Esophagus squamous epithelium (tissue), 5 donors: ENCODE data around the gene TMEM53. TPM values are rescaled to one million over a fixed set of nuclear protein-coding genes. Genes with fewer than 3 reads are reported as not detected.
"Not testable (repeated sequence)": the region's sequence is repeated elsewhere in the genome, so short reads cannot be mapped to it uniquely, and the experiment has no call there.

ENCODE experiments used
- DNase-seq: peaks from one replicate; lab custom pipeline; 2025; lab: John Stamatoyannopoulos, UW
- H3K27ac ChIP-seq, 4 donors: fragments of 200-600 bp; sonication (generic); one replicate each; pipeline ENCODE4 v1.5.1; 2016 to 2019; ENCODE audit warnings: mild to moderate bottlenecking in 1 of 4
- H3K27me3 ChIP-seq, 4 donors: fragments of 200-600 bp; sonication (generic); 1 replicate in 3 of 4; 2 replicates in 1 of 4; pipeline versions ENCODE4 v1.5.1 to v1.6.0; 2017 to 2021; ENCODE audit warnings: antibody characterized with exemption in 1 of 4
- H3K36me3 ChIP-seq, 3 donors: fragments of 200-600 bp; sonication (generic); one replicate each; pipeline ENCODE4 v1.5.1; 2016 to 2019
- H3K4me1 ChIP-seq, 3 donors: fragments of 200-600 bp; sonication (generic); one replicate each; pipeline ENCODE4 v1.5.1; 2017 to 2019
- H3K4me3 ChIP-seq, 4 donors: fragments of 200-600 bp; sonication (generic); 1 replicate in 3 of 4; 2 replicates in 1 of 4; pipeline ENCODE4 v1.5.1; 2016 to 2019; ENCODE audit warnings: mild to moderate bottlenecking in 2 of 4, moderate library complexity in 1 of 4
- H3K9me3 ChIP-seq, 3 donors: fragments of 200-600 bp; sonication (generic); one replicate each; pipeline ENCODE4 v1.5.1; 2016 to 2019
- CTCF ChIP-seq, 6 experiments: fragments of 450-650 bp in 4 of 6; fragments of 200-600 bp in 2 of 6; sonication (generic) in 2 of 6; IDR thresholded peaks; one replicate each; pipeline ENCODE4 v1.5.1; 2016 to 2019; ENCODE audit warnings: antibody characterized with exemption in 6 of 6, mild to moderate bottlenecking in 4 of 6, moderate library complexity in 4 of 6
- POLR2A ChIP-seq, 4 donors: fragments of 450-650 bp; IDR thresholded peaks; one replicate each; pipeline ENCODE4 v1.6.1; 2017; ENCODE audit warnings: antibody characterized with exemption in 4 of 4, mild to moderate bottlenecking in 4 of 4, moderate library complexity in 3 of 4
- WGBS, 2 donors: methylation state at CpG; one replicate each; pipeline ENCODE4 v1.1.5; 2018; 5-methylcytosine and 5-hydroxymethylcytosine counted together
- intact Hi-C: fragments of 100-400 bp; cut with DNase I; formaldehyde crosslinking; loops from one replicate; pipeline ENCODE4 v1.15.0; 2022
- total RNA-seq, 4 donors: library from RNA; depleted of rRNA; stranded (reverse); fragments of >200 nt; gene quantifications; one replicate each; pipeline ENCODE4 v1.1.0, GENCODE V29; 2016
- donor health status: DM: yes; HTN: yes; CAD: no.

Gene TMEM53
- total RNA-seq, 4 donors from 2014 or later, result 3.2 to 5.8 (median 4.0) TPM

- H3K27me3 ChIP-seq, result peaks cover 0 to 78% (median 0%) of the 10 kb centered on the region in 4 donors
- DNase-seq, result no peak
- intact Hi-C loops, result no loop called here
- 27 to 58% methylated on average over 3 to 4 of the region's 6 CpGs for WGBS, 2 donors
- no peak overlapping the region for H3K4me3 ChIP-seq
- no peaks in the 10 kb centered on the region for H3K36me3 ChIP-seq
- H3K4me1 ChIP-seq, result peaks cover 0 to 25% (median 12%) of the 10 kb centered on the region in 3 donors
- H3K27ac ChIP-seq, result peak overlapping the region in 3 of 4 donors; percentile 0 to 42 (median 5)
- no peaks in the 10 kb centered on the region for H3K9me3 ChIP-seq
- no peak for TF ChIP-seq CTCF (IDR thresholded peaks at IDR 0.05)
Observed at GRCh38 chr1:44707112-44707881, 33.0 kb upstream of the TMEM53 start.

DNA sequence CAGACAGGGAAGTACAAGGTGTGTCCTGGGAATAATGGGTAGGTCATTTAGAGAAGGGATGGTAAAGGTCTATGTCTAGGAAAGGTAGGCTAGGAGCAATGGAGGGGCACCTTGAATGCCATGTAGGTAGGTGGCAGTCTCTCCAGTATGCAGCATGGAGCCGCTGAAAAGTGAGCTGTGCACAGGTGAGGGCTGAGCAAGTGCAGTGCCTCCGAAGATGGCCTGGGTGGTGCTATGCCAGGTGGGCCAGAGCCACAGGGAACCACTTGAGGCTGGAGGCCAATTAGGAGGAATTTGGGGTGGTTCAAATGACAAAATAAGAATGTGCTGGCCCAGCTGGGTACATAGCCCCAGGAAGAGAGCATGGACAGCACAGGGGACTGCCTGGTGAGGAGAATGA, 31.7 kb upstream of the TMEM53 start:
- Histone ChIP-seq H3K36me3 (no peaks in the 10 kb centered on the region), H3K9me3 (no peaks in the 10 kb centered on the region), H3K27ac (no peak overlapping the region), H3K4me1 (peaks cover 0 to 36% (median 12%) of the 10 kb centered on the region in 3 donors), H3K4me3 (no peak overlapping the region), H3K27me3 (peaks cover 0 to 72% (median 0%) of the 10 kb centered on the region in 4 donors)
- WGBS, 2 donors, result 71 to 83% methylated on average over 1 to 2 of the region's 2 CpGs
- TF ChIP-seq POLR2A (IDR thresholded peaks at IDR 0.05), result no peak
- TF ChIP-seq CTCF (IDR thresholded peaks at IDR 0.05), result no peak
- intact Hi-C loops, result no loop called here
- no peak for DNase-seq

DNA sequence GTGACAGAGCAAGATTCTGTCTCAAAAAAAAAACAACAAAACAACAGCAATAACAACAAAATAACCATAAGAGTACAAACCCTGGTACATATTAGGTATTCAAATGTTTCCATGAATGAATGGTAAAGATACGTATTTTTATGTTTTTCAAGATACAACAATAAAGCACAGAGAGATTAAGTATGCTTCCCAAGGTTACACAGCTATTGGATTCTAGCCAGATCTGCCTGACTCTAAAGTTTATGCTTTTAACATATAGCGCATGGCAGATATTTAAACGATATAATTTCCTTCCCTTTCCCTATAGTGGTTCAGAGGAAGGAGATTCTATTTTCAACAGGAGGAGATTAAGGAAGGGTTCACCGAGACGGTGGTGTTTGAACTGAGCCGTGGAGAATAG, 31.2 kb upstream of the TMEM53 start:
- peaks cover 0 to 67% (median 0%) of the 10 kb centered on the region in 4 donors for H3K27me3 ChIP-seq
- no peak overlapping the region for H3K27ac ChIP-seq
- intact Hi-C loops, result no loop called here
- WGBS, 2 donors, result 84 to 86% methylated on average over 6 of the region's 6 CpGs
- TF ChIP-seq POLR2A (IDR thresholded peaks at IDR 0.05) (no peak), CTCF (IDR thresholded peaks at IDR 0.05) (no peak)
- H3K4me3 ChIP-seq, result no peak overlapping the region
- H3K9me3 ChIP-seq, result no peaks in the 10 kb centered on the region
- peaks cover 0 to 41% (median 12%) of the 10 kb centered on the region in 3 donors for H3K4me1 ChIP-seq
- H3K36me3 ChIP-seq, result no peaks in the 10 kb centered on the region
- DNase-seq, result no peak

DNA sequence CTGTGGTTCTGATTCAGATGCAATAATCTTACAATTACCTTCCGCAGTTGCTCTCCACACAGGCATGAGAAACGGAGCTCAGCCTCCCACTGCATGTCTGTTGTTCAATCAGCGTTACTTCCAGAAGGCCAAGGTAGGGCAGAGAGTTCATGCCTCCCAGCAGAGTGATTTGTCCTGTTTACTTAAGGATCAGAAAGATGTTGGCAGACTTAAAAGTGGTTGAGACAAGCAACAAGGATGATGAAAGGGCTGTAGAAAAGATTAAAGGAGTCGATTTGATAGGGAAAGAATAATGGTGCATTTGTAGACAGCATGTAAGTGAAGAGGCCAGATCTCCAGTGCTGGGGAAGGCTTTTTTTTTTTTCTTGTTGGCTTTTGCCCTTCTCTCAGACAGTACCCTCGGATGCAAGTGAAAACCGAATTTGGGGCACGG, 26.9 kb upstream of the TMEM53 start:
- WGBS, 2 donors, result 37 to 48% methylated on average over 7 of the region's 7 CpGs
- Histone ChIP-seq H3K27ac (no peak overlapping the region), H3K9me3 (no peaks in the 10 kb centered on the region), H3K4me1 (peaks cover 0 to 31% (median 0%) of the 10 kb centered on the region in 3 donors), H3K27me3 (peaks cover 0 to 84% (median 0%) of the 10 kb centered on the region in 4 donors), H3K36me3 (no peaks in the 10 kb centered on the region), H3K4me3 (no peak overlapping the region)
- DNase-seq, result no peak
- intact Hi-C loops, result no loop called here
- TF ChIP-seq POLR2A (IDR thresholded peaks at IDR 0.05), result no peak
- TF ChIP-seq CTCF (IDR thresholded peaks at IDR 0.05), result no peak

DNA sequence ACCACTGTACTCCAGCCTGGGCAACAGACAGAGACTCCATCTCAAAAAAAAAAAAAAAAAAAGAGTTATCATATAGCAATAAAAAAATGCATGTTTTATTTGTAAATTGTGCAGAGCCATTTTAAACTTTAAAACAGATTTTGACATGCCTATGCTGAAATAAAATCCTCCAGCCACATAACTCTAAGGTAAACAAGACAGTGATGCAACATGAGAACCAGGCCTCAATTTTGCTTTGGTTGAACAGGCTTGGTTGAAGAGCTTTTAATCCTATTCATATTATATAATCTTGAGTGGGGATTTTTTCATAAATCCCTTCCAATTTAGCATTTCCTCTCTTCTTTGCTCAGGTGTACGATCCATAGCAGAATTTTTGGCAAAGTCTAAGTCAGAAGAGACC, 26.3 kb upstream of the TMEM53 start:
- no peaks in the 10 kb centered on the region for H3K9me3 ChIP-seq
- no peaks in the 10 kb centered on the region for H3K36me3 ChIP-seq
- no peak overlapping the region for H3K4me3 ChIP-seq
- no peak for DNase-seq
- H3K27ac ChIP-seq, result no peak overlapping the region
- TF ChIP-seq CTCF (IDR thresholded peaks at IDR 0.05), result no peak
- TF ChIP-seq POLR2A (IDR thresholded peaks at IDR 0.05), result no peak
- intact Hi-C loops, result no loop called here
- H3K27me3 ChIP-seq, result peaks cover 0 to 84% (median 0%) of the 10 kb centered on the region in 4 donors
- peaks cover 0 to 31% (median 0%) of the 10 kb centered on the region in 3 donors for H3K4me1 ChIP-seq
- 75% methylated on average over 1 of the region's 1 CpG; no CpG with 5 or more reads in 1 of the 2 donors for WGBS, 2 donors

- WGBS, 2 donors, result 68 to 83% methylated on average over 9 of the region's 9 CpGs
- H3K36me3 ChIP-seq, intact Hi-C loops: not testable (repeated sequence)
Observed at GRCh38 chr1:44699375-44699774, 25.1 kb upstream of the TMEM53 start.

More at GRCh38 chr1:44699375-44699774, 25.1 kb upstream of the TMEM53 start:
- H3K9me3 ChIP-seq, H3K27ac ChIP-seq, H3K4me3 ChIP-seq, DNase-seq: not testable (repeated sequence)
- H3K27me3 ChIP-seq, result peaks cover 0 to 79% (median 0%) of the 10 kb centered on the region in 4 donors
- peaks cover 0 to 31% (median 0%) of the 10 kb centered on the region in 3 donors for H3K4me1 ChIP-seq
